ENCODE data around the gene CYP19A1.
A peak's percentile ranks its signal among the peaks of the same experiment; 100 is the strongest.
"Not testable (repeated sequence)": the region's sequence is repeated elsewhere in the genome, so short reads cannot be mapped to it uniquely, and the experiment has no call there.

Gene CYP19A1

DNA sequence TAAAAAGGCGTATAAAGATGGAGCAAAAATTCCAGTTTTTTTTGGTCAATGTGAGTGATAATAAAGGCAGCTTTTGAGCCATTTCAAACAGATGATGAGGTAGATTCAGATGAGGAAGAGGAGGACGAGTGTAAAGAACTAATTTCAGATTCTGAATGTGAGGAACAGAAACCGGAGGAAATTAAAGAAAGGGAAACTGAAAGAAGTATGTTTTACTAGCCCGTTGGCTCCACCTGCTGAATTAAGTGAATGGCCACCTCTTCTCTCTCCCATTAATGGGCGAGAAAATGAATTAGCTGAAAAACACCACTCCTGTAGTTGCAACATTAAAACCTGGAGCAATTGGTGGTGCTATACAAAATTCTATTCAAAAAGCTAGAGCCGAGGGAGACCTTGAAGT, 55.4 kb downstream of the CYP19A1 start:
- Histone ChIP-seq H3K9me3 (ENCODE audit: control insufficient read depth in 1 of 2, low read length in 2 of 2) (no peaks in the 10 kb centered on the region), H3K4me3 (ENCODE audit: low read depth in 1 of 2, low read length in 2 of 2) (peak overlapping the region; percentile 8 to 48), H3K4me1 (ENCODE audit: control insufficient read depth in 1 of 2, insufficient read depth in 2 of 2, low read length in 2 of 2) (peaks cover 8 to 12% of the 10 kb centered on the region in 2 donors), H3K9ac (ENCODE audit: low read depth in 1 of 2, low read length in 2 of 2) (no peak overlapping the region), H3K27me3 (ENCODE audit: control insufficient read depth in 1 of 2, insufficient read depth in 2 of 2, low read length in 2 of 2) (no peaks in the 10 kb centered on the region), H3K27ac (ENCODE audit: low read depth, low read length) (no peak overlapping the region), H3K36me3 (ENCODE audit: control insufficient read depth in 1 of 2, insufficient read depth in 2 of 2, low read length in 2 of 2) (no peaks in the 10 kb centered on the region)

DNA sequence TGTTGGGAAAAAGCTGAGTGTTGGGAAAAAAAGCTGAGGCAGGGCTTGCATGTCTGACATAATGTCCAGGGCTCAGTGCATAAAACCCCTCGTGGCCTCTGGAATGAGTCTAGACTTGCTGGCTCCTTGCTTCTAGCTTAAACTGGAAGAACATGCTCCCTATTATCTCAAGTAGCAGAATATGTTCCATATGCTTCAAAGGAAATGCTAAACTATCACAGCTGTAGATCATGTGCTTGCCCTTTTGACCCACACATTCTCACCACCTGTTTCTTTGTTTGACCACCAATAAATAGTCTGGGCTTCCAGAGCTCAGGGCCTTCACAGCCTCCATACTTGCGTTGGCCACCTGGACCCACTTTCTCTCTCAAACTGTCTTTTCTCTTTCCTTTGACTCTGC, 56.2 kb downstream of the CYP19A1 start:
- not testable (repeated sequence) for H3K27me3 ChIP-seq (ENCODE audit: control insufficient read depth in 1 of 2, insufficient read depth in 2 of 2, low read length in 2 of 2); H3K4me3 ChIP-seq (ENCODE audit: low read depth in 1 of 2, low read length in 2 of 2); H3K9me3 ChIP-seq (ENCODE audit: control insufficient read depth in 1 of 2, low read length in 2 of 2); H3K36me3 ChIP-seq (ENCODE audit: control insufficient read depth in 1 of 2, insufficient read depth in 2 of 2, low read length in 2 of 2); H3K27ac ChIP-seq (ENCODE audit: low read depth, low read length); H3K9ac ChIP-seq (ENCODE audit: low read depth in 1 of 2, low read length in 2 of 2)
- H3K4me1 ChIP-seq (ENCODE audit: control insufficient read depth in 1 of 2, insufficient read depth in 2 of 2, low read length in 2 of 2) = peaks cover 8 to 12% of the 10 kb centered on the region in 2 donors

DNA sequence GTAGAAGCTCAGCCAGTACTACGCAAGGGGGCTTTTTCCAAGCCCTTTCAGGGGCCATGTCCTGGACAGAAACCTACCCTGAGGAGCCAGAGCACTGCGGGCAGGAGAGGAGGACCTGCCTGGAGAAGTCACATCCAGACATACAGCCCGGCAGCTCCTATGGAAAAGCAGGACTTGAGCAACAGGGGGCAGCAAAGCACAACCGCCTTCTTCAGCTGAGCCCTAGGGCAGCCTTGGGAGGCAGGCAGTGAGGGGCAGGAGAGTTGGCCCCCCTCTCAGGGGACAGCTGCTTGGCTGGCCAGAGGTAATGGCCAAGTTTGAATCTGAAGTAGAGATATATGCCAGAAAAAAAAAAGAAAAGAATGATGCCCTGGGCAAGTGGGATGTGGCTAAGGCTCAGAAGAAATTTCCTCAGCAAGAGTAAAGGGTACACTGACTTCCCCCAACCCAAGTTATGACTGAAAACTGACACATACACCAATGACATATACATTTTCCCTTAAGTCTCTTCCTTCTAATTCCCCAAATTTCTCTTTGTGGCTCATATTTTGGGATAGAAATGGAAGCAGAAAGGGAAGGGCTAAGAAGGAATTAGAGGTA, 56.9 kb downstream of the CYP19A1 start:
- no peaks in the 10 kb centered on the region for H3K27me3 ChIP-seq (ENCODE audit: control insufficient read depth in 1 of 2, insufficient read depth in 2 of 2, low read length in 2 of 2)
- H3K9me3 ChIP-seq (ENCODE audit: control insufficient read depth in 1 of 2, low read length in 2 of 2) = no peaks in the 10 kb centered on the region
- H3K4me3 ChIP-seq (ENCODE audit: low read depth in 1 of 2, low read length in 2 of 2) = no peak overlapping the region
- peaks cover 8 to 12% of the 10 kb centered on the region in 2 donors for H3K4me1 ChIP-seq (ENCODE audit: control insufficient read depth in 1 of 2, insufficient read depth in 2 of 2, low read length in 2 of 2)
- no peaks in the 10 kb centered on the region for H3K36me3 ChIP-seq (ENCODE audit: control insufficient read depth in 1 of 2, insufficient read depth in 2 of 2, low read length in 2 of 2)
- no peak overlapping the region for H3K9ac ChIP-seq (ENCODE audit: low read depth in 1 of 2, low read length in 2 of 2)
- H3K27ac ChIP-seq (ENCODE audit: low read depth, low read length) = no peak overlapping the region

DNA sequence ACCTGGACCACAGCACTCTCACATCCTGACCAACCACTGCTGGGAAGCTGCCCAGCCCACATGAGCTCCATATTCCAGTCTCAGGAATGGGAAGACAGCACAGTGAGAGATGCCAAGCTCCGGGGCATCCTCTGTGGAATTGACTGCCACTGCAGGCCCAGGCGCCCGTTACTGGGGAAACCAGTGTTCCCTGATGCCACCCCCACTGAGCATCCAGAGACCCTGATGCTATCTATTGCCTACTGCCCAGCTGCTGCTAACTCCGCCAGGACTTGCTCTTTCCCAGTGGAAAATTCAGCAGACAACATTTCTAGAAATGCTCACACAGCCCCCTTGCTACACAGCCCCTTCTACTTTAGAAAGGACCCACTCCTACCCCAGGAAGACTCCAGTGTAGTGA, 57.6 kb downstream of the CYP19A1 start:
- no peak overlapping the region for H3K4me3 ChIP-seq (ENCODE audit: low read depth in 1 of 2, low read length in 2 of 2)
- H3K9ac ChIP-seq (ENCODE audit: low read depth in 1 of 2, low read length in 2 of 2) = no peak overlapping the region
- no peaks in the 10 kb centered on the region for H3K36me3 ChIP-seq (ENCODE audit: control insufficient read depth in 1 of 2, insufficient read depth in 2 of 2, low read length in 2 of 2)
- no peaks in the 10 kb centered on the region for H3K9me3 ChIP-seq (ENCODE audit: control insufficient read depth in 1 of 2, low read length in 2 of 2)
- no peak overlapping the region for H3K27ac ChIP-seq (ENCODE audit: low read depth, low read length)
- H3K27me3 ChIP-seq (ENCODE audit: control insufficient read depth in 1 of 2, insufficient read depth in 2 of 2, low read length in 2 of 2) = no peaks in the 10 kb centered on the region
- peaks cover 8 to 12% of the 10 kb centered on the region in 2 donors for H3K4me1 ChIP-seq (ENCODE audit: control insufficient read depth in 1 of 2, insufficient read depth in 2 of 2, low read length in 2 of 2)

DNA sequence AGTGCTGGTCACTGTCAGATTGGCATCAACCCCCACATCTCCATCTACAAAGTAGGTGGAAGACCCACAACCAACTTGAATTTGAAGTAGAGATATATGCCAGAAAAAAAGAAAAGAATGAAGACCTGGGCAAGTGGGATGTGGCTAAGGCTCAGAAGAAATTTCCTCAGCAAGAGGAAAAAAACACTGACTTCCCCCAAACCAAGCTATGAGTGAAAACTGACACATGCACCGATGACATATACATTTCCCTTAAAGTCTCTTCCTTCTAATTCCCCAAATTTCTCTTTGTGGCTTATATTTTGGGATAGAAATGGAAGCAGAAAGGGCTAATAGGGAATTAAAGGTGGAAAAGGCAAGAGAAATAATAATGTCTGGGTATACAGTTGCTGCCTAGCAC, 59.0 kb downstream of the CYP19A1 start:
- H3K4me1 ChIP-seq (ENCODE audit: control insufficient read depth in 1 of 2, insufficient read depth in 2 of 2, low read length in 2 of 2) = peaks cover 8 to 12% of the 10 kb centered on the region in 2 donors
- H3K9me3 ChIP-seq (ENCODE audit: control insufficient read depth in 1 of 2, low read length in 2 of 2) = no peaks in the 10 kb centered on the region
- no peak overlapping the region for H3K27ac ChIP-seq (ENCODE audit: low read depth, low read length)
- H3K4me3 ChIP-seq (ENCODE audit: low read depth in 1 of 2, low read length in 2 of 2) = no peak overlapping the region
- no peaks in the 10 kb centered on the region for H3K27me3 ChIP-seq (ENCODE audit: control insufficient read depth in 1 of 2, insufficient read depth in 2 of 2, low read length in 2 of 2)
- H3K36me3 ChIP-seq (ENCODE audit: control insufficient read depth in 1 of 2, insufficient read depth in 2 of 2, low read length in 2 of 2) = no peaks in the 10 kb centered on the region
- H3K9ac ChIP-seq (ENCODE audit: low read depth in 1 of 2, low read length in 2 of 2) = no peak overlapping the region

DNA sequence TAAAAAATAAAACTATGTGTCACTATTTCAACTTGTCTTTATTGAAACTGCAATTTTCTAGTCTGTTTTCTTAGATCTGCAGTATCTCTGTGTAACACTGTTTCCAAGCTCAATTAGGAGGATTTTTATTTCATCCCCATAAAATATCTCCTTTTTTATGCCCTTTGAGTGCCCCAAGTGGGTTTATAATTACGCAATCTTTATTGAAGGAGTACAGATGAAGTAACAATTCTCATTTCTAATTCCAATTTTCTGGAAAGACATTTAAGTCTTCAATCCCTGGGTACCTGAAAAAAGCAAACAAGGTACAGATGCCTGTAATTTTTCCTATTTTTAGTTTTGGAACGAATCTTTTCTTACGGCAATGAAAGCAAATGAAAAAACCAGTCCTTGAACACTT, 61.3 kb downstream of the CYP19A1 start:
- Histone ChIP-seq H3K4me3 (ENCODE audit: low read depth in 1 of 2, low read length in 2 of 2) (no peak overlapping the region), H3K36me3 (ENCODE audit: control insufficient read depth in 1 of 2, insufficient read depth in 2 of 2, low read length in 2 of 2) (no peaks in the 10 kb centered on the region), H3K4me1 (ENCODE audit: control insufficient read depth in 1 of 2, insufficient read depth in 2 of 2, low read length in 2 of 2) (peaks cover under 1 to 6% of the 10 kb centered on the region in 2 donors), H3K9ac (ENCODE audit: low read depth in 1 of 2, low read length in 2 of 2) (no peak overlapping the region), H3K27me3 (ENCODE audit: control insufficient read depth in 1 of 2, insufficient read depth in 2 of 2, low read length in 2 of 2) (no peaks in the 10 kb centered on the region), H3K27ac (ENCODE audit: low read depth, low read length) (no peak overlapping the region), H3K9me3 (ENCODE audit: control insufficient read depth in 1 of 2, low read length in 2 of 2) (no peaks in the 10 kb centered on the region)

DNA sequence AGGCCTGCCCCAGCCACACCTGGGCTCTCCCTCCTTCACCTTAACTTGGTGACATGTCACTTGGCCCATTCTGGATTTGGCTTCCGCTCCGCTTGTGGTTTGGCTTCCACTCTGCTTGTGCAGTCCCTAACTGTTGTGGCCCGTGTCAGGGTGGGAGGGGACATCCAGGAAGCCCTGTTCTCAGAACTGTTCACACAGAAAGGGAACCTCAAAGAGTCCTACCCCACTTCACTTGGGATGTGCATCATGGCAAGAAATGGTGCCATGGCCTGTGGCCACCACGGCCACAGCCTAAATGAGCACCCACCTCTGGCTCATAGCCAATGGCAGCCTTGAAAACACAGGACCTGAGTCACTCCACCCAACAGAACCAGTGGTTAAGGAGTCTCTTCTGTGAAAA, 63.4 kb downstream of the CYP19A1 start:
- no peaks in the 10 kb centered on the region for H3K27me3 ChIP-seq (ENCODE audit: control insufficient read depth in 1 of 2, insufficient read depth in 2 of 2, low read length in 2 of 2)
- no peaks in the 10 kb centered on the region for H3K4me1 ChIP-seq (ENCODE audit: control insufficient read depth in 1 of 2, insufficient read depth in 2 of 2, low read length in 2 of 2)
- H3K36me3 ChIP-seq (ENCODE audit: control insufficient read depth in 1 of 2, insufficient read depth in 2 of 2, low read length in 2 of 2) = no peaks in the 10 kb centered on the region
- no peak overlapping the region for H3K27ac ChIP-seq (ENCODE audit: low read depth, low read length)
- H3K4me3 ChIP-seq (ENCODE audit: low read depth in 1 of 2, low read length in 2 of 2) = no peak overlapping the region
- H3K9me3 ChIP-seq (ENCODE audit: control insufficient read depth in 1 of 2, low read length in 2 of 2) = no peaks in the 10 kb centered on the region
- no peak overlapping the region for H3K9ac ChIP-seq (ENCODE audit: low read depth in 1 of 2, low read length in 2 of 2)

DNA sequence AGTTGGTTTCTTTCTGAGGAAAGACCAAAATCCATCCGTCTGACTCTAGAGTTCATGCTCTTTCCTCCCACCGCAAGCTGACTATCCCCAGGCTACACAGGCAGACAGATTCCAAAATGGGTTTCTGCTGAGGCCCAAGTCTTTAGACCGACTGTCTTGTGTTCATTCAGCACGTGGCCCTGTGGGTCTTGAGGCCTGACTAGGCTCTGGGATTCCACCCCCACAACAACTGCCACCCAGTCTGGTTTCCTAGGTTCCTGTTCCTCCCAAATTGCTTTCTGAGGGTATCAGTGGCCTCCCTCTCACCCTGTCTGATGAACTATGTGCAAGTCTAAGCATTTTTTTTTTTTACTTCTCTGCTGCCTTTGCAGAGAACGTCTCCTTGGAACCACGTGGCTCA, 67.7 kb downstream of the CYP19A1 start:
- no peak overlapping the region for H3K4me3 ChIP-seq (ENCODE audit: low read depth in 1 of 2, low read length in 2 of 2)
- peaks cover 16 to 26% of the 10 kb centered on the region in 2 donors for H3K27me3 ChIP-seq (ENCODE audit: control insufficient read depth in 1 of 2, insufficient read depth in 2 of 2, low read length in 2 of 2)
- no peaks in the 10 kb centered on the region for H3K9me3 ChIP-seq (ENCODE audit: control insufficient read depth in 1 of 2, low read length in 2 of 2)
- peaks cover 0 to 15% of the 10 kb centered on the region in 2 donors for H3K4me1 ChIP-seq (ENCODE audit: control insufficient read depth in 1 of 2, insufficient read depth in 2 of 2, low read length in 2 of 2)
- H3K36me3 ChIP-seq (ENCODE audit: control insufficient read depth in 1 of 2, insufficient read depth in 2 of 2, low read length in 2 of 2) = no peaks in the 10 kb centered on the region
- H3K27ac ChIP-seq (ENCODE audit: low read depth, low read length) = no peak overlapping the region
- H3K9ac ChIP-seq (ENCODE audit: low read depth in 1 of 2, low read length in 2 of 2) = no peak overlapping the region

DNA sequence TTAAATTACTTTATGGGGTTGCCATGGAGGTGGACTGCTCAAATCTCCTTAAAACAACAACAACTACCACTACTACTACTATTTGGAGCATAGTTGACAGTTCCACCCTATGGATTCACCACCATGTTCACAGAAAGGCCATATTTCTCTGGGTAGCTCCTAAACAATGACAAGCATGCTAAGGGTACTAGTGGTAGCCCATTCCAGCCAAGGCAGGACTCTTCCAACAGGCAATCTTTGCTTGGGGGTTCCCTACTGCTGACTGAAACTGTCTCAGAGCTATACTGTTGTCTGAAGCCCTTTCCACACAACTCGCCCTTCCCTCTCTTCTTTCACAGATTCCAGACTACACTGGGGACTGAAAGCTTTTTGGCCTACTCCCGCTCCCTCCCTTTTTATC, 68.9 kb downstream of the CYP19A1 start:
- Histone ChIP-seq H3K4me3 (ENCODE audit: low read depth in 1 of 2, low read length in 2 of 2) (no peak overlapping the region), H3K9ac (ENCODE audit: low read depth in 1 of 2, low read length in 2 of 2) (no peak overlapping the region), H3K27ac (ENCODE audit: low read depth, low read length) (no peak overlapping the region), H3K27me3 (ENCODE audit: control insufficient read depth in 1 of 2, insufficient read depth in 2 of 2, low read length in 2 of 2) (peaks cover 20 to 26% of the 10 kb centered on the region in 2 donors), H3K36me3 (ENCODE audit: control insufficient read depth in 1 of 2, insufficient read depth in 2 of 2, low read length in 2 of 2) (no peaks in the 10 kb centered on the region), H3K4me1 (ENCODE audit: control insufficient read depth in 1 of 2, insufficient read depth in 2 of 2, low read length in 2 of 2) (peaks cover 0 to 16% of the 10 kb centered on the region in 2 donors), H3K9me3 (ENCODE audit: control insufficient read depth in 1 of 2, low read length in 2 of 2) (no peaks in the 10 kb centered on the region)

DNA sequence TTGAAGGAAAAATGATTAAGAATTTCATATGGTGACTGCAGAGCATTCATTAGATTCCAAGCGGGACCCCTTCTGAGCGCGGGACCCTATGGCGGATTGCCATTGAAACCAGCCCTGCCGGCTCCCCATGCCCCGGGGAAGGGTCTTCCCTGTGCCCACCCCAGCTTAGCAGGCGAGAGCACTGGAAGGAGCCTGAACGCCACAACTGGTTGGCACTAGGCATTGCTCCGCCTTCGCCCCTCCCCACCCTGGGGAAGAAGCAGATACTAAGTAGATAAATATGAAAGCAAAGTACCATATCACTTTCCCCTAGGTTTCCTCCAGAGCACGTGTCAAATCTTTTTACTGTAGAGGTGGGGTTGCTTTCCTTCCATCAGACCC, 70.7 kb downstream of the CYP19A1 start:
- H3K4me1 ChIP-seq (ENCODE audit: control insufficient read depth in 1 of 2, insufficient read depth in 2 of 2, low read length in 2 of 2) = peaks cover 0 to 16% of the 10 kb centered on the region in 2 donors
- no peaks in the 10 kb centered on the region for H3K9me3 ChIP-seq (ENCODE audit: control insufficient read depth in 1 of 2, low read length in 2 of 2)
- H3K9ac ChIP-seq (ENCODE audit: low read depth in 1 of 2, low read length in 2 of 2) = peak overlapping the region in 1 of 2 donors; percentile 2
- peak overlapping the region; percentile 61 to 64 for H3K4me3 ChIP-seq (ENCODE audit: low read depth in 1 of 2, low read length in 2 of 2)
- H3K36me3 ChIP-seq (ENCODE audit: control insufficient read depth in 1 of 2, insufficient read depth in 2 of 2, low read length in 2 of 2) = no peaks in the 10 kb centered on the region
- H3K27me3 ChIP-seq (ENCODE audit: control insufficient read depth in 1 of 2, insufficient read depth in 2 of 2, low read length in 2 of 2) = peaks cover 20 to 32% of the 10 kb centered on the region in 2 donors
- no peak overlapping the region for H3K27ac ChIP-seq (ENCODE audit: low read depth, low read length)
